Endometrial microvascular endothelial cells (primary cell): Measurements from ENCODE around the gene VARS1. TPM values are rescaled to one million over a fixed set of nuclear protein-coding genes. Genes with fewer than 3 reads are reported as not detected.
"Not testable (repeated sequence)": the region's sequence is repeated elsewhere in the genome, so short reads cannot be mapped to it uniquely, and the experiment has no call there.

Source experiments
- in situ Hi-C: cut with HindIII; loops from 2 replicates; pipeline ENCODE4 v1.10.0; 2017; ENCODE audit warnings: low sequenced_read_pairs, low pct_unique_long_range_greater_than_20kb; ENCODE audit errors: inconsistent ontology term
- total RNA-seq: library from RNA; depleted of rRNA; stranded (reverse); fragments of >200 nt; gene quantifications from one replicate; pipeline ENCODE4 v1.2.3, GENCODE V29; 2015; ENCODE audit errors: inconsistent ontology term

Gene VARS1
- total RNA-seq: 101 TPM

GRCh38 chr6:31795616-31796298 lies at the start of gene VARS1:
Gene VARS1 (minus strand): TSS chr6:31795752. CDS start chr6:31795217, 535 bp downstream.
- in situ Hi-C loops: no loop called here

GRCh38 chr6:31844507-31844906 lies 49.0 kb upstream of the VARS1 start:
- in situ Hi-C loops: no loop called here

GRCh38 chr6:31842053-31842452 lies 46.5 kb upstream of the VARS1 start:
- in situ Hi-C loops: no loop called here

GRCh38 chr6:31839779-31840126 lies 44.2 kb upstream of the VARS1 start:
- in situ Hi-C loops: not testable (repeated sequence)

GRCh38 chr6:31838968-31839367 lies 43.4 kb upstream of the VARS1 start:
- in situ Hi-C loops: no loop called here

- in situ Hi-C loops: not testable (repeated sequence)
These were observed 42.6 kb upstream of the VARS1 start for GRCh38 chr6:31838114-31838553.

- in situ Hi-C loops: no loop called here
These were observed 42.0 kb upstream of the VARS1 start for GRCh38 chr6:31837369-31838113.

GRCh38 chr6:31836474-31837368 lies 41.2 kb upstream of the VARS1 start:
- in situ Hi-C loops: no loop called here

GRCh38 chr6:31836047-31836473 lies 40.5 kb upstream of the VARS1 start:
- in situ Hi-C loops: no loop called here

- in situ Hi-C loops: no loop called here
These were observed 39.1 kb upstream of the VARS1 start for GRCh38 chr6:31834367-31835250.

GRCh38 chr6:31831350-31832215 lies 36.0 kb upstream of the VARS1 start:
- in situ Hi-C loops: no loop called here

- in situ Hi-C loops: no loop called here
These were observed 35.4 kb upstream of the VARS1 start for GRCh38 chr6:31830886-31831335.

GRCh38 chr6:31829633-31830283 lies 34.2 kb upstream of the VARS1 start:
- in situ Hi-C loops: no loop called here

- in situ Hi-C loops: no loop called here
These were observed 31.9 kb upstream of the VARS1 start, which contains the start of gene HSPA1B for GRCh38 chr6:31827286-31828079. Gene HSPA1B (plus strand): TSS chr6:31827738. CDS start chr6:31827951, 213 bp downstream.

GRCh38 chr6:31826793-31827285 lies 31.3 kb upstream of the VARS1 start:
- in situ Hi-C loops: no loop called here

- in situ Hi-C loops: no loop called here
These were observed 30.0 kb upstream of the VARS1 start for GRCh38 chr6:31825553-31825952.
